PFSK-1 (cell line): Measurements from ENCODE around the gene IDH3A.

Experiments
- POLR2AphosphoS5 ChIP-seq: IDR thresholded peaks from 2 replicates; pipeline ENCODE4 v1.6.1; 2012; ENCODE audit warnings: low read depth, mild to moderate bottlenecking, control low read depth, low read length, moderate library complexity
- SIN3A ChIP-seq: IDR thresholded peaks from 2 replicates; pipeline ENCODE4 v1.6.1; 2012; ENCODE audit warnings: mild to moderate bottlenecking, low read length, moderate library complexity, borderline replicate concordance; ENCODE audit not compliant: insufficient read depth
- TAF1 ChIP-seq: IDR thresholded peaks from 2 replicates; pipeline ENCODE4 v1.6.1; 2012; ENCODE audit warnings: low read length, control low read depth, borderline replicate concordance; ENCODE audit not compliant: insufficient read depth
- TF ChIP-seq, protein P1 (sequence below), 2 experiments: IDR thresholded peaks; 2 replicates each; pipeline versions ENCODE4 v1.6.1 to v1.8.0; 2011 to 2012; ENCODE audit warnings: low read depth in 2 of 2, low read length in 2 of 2, control low read depth in 1 of 2, inconsistent platforms in 1 of 2, mild to moderate bottlenecking in 1 of 2, moderate library complexity in 1 of 2; ENCODE audit not compliant: insufficient read depth in 1 of 2

DNA sequence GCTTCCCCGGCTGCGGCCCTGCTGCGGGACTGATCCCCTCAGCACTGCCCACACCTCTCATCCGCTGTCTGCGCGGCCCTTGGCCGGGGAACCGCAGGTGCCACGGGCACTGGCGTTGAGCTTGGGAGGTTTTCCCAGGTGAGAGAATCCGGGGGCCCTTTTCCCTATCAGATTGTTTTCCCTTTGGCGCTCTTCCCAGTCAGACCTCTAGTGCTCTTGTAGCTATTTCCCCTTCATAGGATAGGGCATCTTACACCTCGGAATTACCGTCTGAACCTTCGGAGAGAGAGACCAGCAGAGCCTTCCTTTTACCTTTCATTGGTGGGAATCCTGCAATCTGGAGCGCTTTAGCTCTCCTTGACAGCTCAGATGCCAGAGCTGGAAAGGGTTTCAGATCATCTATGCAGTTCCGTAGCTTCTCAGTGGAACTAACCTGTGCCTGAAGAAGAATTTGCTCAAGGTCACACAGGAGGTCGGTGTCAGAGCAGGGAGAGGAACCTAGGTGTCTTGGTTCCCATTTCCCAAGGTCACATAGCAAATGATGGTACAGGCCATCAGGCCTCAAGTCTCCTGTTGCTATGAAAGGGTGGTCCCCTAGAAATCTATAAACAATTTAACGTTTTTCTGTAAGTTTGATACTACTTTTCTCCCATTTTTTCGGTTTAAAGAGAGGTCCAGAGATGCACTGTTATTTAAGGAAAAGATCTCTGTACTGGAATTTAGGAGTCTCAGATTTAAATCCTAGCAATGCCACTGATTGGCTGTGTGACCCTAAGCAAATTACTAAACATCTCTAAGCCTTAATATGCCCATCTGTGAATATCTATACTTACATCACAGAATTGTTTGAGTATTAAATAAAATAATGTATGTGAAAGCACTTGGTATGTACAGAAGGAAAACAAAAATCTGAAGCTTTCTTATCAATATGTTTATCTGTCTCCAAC, 916 bp downstream of the IDH3A start:
- TF ChIP-seq POLR2AphosphoS5, result no peak
- no peak for TF ChIP-seq TAF1
- TF ChIP-seq, protein P1, sequence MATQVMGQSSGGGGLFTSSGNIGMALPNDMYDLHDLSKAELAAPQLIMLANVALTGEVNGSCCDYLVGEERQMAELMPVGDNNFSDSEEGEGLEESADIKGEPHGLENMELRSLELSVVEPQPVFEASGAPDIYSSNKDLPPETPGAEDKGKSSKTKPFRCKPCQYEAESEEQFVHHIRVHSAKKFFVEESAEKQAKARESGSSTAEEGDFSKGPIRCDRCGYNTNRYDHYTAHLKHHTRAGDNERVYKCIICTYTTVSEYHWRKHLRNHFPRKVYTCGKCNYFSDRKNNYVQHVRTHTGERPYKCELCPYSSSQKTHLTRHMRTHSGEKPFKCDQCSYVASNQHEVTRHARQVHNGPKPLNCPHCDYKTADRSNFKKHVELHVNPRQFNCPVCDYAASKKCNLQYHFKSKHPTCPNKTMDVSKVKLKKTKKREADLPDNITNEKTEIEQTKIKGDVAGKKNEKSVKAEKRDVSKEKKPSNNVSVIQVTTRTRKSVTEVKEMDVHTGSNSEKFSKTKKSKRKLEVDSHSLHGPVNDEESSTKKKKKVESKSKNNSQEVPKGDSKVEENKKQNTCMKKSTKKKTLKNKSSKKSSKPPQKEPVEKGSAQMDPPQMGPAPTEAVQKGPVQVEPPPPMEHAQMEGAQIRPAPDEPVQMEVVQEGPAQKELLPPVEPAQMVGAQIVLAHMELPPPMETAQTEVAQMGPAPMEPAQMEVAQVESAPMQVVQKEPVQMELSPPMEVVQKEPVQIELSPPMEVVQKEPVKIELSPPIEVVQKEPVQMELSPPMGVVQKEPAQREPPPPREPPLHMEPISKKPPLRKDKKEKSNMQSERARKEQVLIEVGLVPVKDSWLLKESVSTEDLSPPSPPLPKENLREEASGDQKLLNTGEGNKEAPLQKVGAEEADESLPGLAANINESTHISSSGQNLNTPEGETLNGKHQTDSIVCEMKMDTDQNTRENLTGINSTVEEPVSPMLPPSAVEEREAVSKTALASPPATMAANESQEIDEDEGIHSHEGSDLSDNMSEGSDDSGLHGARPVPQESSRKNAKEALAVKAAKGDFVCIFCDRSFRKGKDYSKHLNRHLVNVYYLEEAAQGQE (IDR thresholded peaks at IDR 0.05; ENCODE audit: insufficient read depth in 1 of 2, low read depth in 2 of 2, low read length in 2 of 2), result no peak
- TF ChIP-seq SIN3A, result no peak
